GM13977 (cell line): Measurements from ENCODE around the gene KCNK16.

Source experiments
- DNase-seq: peaks from one replicate; pipeline ENCODE4 v3.0.0; 2012; ENCODE audit warnings: low spot score
- in situ Hi-C: fragments of 300-500 bp; cut with MboI; formaldehyde crosslinking; loops from one replicate; pipeline ENCODE4 v1.12.0; 2022; ENCODE audit warnings: low sequenced_read_pairs, low pct_unique_long_range_greater_than_20kb, mixed read lengths, inconsistent platforms; ENCODE audit not compliant: unreplicated experiment
- TF ChIP-seq, protein P1 (sequence below): IDR thresholded peaks from 2 replicates; pipeline ENCODE4 v1.5.1; 2012; ENCODE audit warnings: mild to moderate bottlenecking, control low read depth; ENCODE audit not compliant: insufficient read depth; ENCODE audit errors: extremely low read depth, missing control alignments

The KCNK16 gene

DNA sequence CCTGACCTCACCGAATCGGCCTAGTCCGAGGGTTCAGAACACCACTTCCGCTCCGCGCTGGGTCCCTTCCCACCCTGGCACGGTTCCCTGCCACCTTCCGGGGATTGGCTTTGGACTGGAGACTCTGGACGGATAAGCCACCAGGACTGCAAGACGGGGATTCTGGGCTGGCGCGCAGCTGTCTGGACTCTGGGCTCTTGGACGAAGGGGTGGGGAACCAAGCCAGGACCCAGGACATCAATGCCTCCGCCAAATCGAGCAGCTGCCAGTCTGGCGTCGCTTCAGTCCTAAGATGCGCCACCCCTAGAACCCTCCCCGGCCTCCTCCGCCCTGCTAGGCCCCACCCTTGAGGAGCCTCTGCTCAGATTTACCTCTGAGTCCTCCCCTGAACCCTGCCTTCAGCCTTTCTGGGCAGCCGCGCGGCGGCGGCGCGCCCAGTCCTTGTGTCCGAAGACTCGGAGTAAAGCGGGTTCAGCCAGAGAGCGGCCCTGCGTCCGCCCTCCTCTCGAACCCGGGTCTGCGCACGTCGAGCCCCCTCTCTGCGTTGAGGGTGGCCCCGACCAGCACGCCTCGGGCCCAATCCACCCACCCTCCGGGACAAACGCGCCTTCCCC is 9.5 kb downstream of the KCNK16 start:
- no peak for DNase-seq
- TF ChIP-seq, protein P1, sequence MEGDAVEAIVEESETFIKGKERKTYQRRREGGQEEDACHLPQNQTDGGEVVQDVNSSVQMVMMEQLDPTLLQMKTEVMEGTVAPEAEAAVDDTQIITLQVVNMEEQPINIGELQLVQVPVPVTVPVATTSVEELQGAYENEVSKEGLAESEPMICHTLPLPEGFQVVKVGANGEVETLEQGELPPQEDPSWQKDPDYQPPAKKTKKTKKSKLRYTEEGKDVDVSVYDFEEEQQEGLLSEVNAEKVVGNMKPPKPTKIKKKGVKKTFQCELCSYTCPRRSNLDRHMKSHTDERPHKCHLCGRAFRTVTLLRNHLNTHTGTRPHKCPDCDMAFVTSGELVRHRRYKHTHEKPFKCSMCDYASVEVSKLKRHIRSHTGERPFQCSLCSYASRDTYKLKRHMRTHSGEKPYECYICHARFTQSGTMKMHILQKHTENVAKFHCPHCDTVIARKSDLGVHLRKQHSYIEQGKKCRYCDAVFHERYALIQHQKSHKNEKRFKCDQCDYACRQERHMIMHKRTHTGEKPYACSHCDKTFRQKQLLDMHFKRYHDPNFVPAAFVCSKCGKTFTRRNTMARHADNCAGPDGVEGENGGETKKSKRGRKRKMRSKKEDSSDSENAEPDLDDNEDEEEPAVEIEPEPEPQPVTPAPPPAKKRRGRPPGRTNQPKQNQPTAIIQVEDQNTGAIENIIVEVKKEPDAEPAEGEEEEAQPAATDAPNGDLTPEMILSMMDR = no peak
- in situ Hi-C loops = loop anchor here (25.0 kb wide), 2 partner anchors 326 to 451 kb away; no protein-coding TSS in a partner anchor

DNA sequence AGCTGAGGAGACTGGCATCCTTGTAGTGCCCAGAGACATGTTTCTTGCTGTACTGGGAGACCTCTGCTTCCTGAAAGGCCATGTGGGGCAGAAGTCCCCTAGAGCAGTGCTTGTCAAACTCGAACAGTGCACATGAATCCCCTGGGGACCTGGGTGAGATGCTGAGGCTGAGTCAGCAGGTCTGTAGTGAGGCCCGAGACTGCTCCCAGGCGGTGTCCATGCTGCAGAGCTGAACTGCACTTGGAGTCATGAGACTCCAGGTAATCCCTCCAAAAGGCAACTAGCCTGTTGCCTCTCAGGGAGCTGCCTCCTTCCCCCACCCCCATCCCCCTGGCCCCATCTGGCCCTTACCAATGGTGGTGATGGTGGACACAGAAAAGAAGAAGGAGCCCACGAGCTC is 12.0 kb downstream of the KCNK16 start:
- no peak for DNase-seq
- in situ Hi-C loops = loop anchor here (25.0 kb wide), 2 partner anchors 323 to 448 kb away; no protein-coding TSS in a partner anchor
- TF ChIP-seq, protein P1 = no peak

DNA sequence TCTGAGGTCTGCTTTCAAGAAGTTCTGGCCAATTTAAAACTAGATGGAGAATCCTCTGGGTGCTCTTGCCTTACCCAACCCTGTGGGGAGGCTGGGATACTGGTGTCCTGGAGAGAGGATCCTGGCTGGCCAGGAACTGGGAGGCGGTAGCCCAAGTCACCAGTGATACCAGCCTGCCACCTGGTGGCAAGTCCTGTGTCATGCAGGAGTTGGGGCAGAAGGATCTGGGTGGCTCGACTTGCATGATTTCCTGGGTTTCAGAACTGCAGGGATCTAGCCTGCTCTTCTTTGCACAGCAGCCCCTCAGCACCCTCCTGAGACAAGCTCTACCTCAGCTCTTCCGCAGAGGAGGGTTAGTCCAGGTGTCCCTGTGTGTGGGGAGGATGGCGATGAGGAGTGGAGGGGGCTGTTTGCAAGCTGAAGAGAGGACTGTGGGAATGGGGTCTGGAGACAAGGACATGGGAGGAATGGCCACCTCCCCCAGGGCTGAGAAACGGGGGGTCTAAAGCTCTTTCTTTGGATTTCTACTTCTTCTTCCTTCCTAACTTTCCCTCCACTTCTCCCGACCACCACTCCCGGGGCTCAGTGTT is 12.5 kb downstream of the KCNK16 start:
- TF ChIP-seq, protein P1 = peak; percentile 92
- peak; percentile 83 for DNase-seq
- in situ Hi-C loops = loop anchor here (25.0 kb wide), 2 partner anchors 323 to 448 kb away; no protein-coding TSS in a partner anchor

- DNase-seq = no peak
- TF ChIP-seq, protein P1 = no peak
- in situ Hi-C loops = loop anchor here (25.0 kb wide), 2 partner anchors 320 to 445 kb away; no protein-coding TSS in a partner anchor
These were observed 15.0 kb downstream of the KCNK16 start for GRCh38 chr6:39307462-39307861.

DNA sequence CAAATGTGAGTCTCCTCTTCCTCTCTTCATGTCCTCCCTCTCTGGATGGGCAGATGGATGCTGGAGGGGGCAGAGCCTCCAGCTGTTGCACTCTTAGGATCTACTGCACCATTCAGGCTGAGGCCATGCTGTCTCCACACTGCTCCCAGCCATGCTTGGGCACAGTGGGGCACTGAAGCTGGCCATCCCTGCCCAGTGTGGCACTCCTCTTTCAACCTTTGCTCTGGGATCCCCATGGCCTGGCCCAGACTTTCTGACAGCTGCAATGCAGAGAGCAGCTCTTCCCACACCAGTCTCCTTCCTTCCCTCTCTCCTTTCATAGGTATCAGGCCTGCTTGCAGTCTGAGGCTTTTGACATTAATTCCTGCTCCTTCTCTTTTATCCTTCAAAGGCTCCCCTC is 17.6 kb downstream of the KCNK16 start:
- in situ Hi-C loops = loop anchor here (5.0 to 25.0 kb wide), 3 partner anchors 138 to 443 kb away; no protein-coding TSS in a partner anchor
- DNase-seq = no peak
- TF ChIP-seq, protein P1 = no peak

DNA sequence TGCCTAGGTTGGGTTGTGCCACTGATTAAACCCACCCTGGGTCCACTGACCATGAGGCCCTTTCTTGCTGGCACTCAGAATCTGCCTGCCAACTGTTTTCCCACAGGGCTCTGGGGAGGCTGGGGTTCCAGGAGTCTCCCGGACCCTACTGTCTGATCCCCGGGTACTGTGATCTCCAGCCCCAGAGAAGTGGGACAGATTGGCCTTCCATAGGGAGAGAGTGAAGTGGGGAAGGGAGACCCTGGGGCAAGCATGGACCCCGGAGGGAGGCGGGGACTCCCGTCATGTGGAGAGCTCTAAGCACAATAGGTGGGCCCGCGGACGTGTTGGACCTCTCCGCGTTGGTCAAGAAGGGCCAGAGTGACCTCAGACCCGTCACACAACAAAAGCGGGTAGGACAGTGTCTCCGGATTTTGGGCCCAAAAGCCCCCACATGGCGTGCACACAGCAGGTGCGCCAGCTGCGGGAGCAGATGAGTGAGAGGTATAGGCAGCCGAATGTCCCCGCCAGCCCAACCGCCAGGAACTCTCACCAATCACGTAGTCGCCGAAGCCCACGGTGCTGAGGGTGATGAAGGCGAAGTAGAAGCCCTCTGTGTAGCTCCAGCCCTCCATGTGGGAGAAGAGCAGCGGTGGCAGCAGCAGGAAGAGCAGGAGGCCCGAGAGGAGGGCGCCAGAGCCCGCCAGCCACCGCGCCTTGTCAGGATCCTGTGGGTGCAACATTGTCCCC is 18.9 kb downstream of the KCNK16 start:
- TF ChIP-seq, protein P1 = no peak
- DNase-seq = no peak
- in situ Hi-C loops = loop anchor here (5.0 to 25.0 kb wide), 3 partner anchors 136 to 441 kb away; no protein-coding TSS in a partner anchor
